Panc1 (cell line): ENCODE measurements around the gene RAP1GDS1.

Source experiments
- POLR2AphosphoS5 ChIP-seq: IDR thresholded peaks from 2 replicates; pipeline ENCODE4 v1.6.1; 2012; ENCODE audit warnings: mild to moderate bottlenecking, low read depth, low read length, moderate library complexity
- TCF7L2 ChIP-seq: IDR thresholded peaks from 2 replicates; pipeline ENCODE4 v1.6.1; 2011; ENCODE audit warnings: mild to moderate bottlenecking, low read depth, low read length, inconsistent platforms
- TF ChIP-seq, protein P1 (sequence below): fragments of 450-650 bp; IDR thresholded peaks from 2 replicates; pipeline ENCODE4 v1.5.1; 2017; ENCODE audit warnings: mild to moderate bottlenecking

DNA sequence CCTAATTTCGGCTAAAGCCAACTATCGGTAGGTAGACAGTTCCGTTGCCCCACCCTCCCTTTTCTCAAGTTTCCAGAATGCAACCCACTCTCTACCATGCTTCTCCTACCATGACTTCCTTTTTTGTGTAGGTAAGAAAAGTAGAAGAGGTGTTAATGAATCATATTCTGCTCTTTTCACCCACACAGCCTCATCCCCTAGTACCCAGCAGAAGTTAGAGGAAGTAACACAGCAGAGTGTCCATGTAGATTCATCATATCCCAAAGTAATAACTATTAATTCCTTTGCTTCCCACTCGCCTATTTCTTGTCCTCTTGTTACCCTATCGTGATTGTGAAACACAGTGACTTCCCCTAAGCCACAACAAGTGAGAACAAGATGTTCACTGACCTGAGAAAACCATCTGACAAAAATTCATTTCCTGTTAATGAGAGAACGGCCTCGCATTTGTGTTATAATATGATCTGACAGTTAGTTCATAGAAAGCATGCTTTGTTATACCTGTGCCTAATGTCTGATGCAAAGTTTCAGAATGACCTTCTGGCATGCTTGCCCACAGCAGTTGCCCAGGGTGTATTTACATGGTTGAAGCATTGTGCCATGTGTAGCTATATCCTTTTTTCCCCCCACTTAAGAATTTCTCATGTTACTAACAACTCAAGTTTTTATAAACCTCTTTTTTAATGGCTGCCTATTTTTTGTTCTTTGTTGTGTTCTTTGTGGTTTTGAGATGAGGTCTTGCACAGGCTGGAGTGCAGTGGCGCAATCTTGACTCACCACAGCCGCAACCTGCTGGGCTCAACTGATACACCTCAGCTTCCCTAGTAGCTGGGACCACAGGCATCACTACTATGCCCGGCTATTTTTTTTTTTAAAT lies 185.6 kb downstream of the RAP1GDS1 start:
- TF ChIP-seq POLR2AphosphoS5 = no peak
- TF ChIP-seq, protein P1, sequence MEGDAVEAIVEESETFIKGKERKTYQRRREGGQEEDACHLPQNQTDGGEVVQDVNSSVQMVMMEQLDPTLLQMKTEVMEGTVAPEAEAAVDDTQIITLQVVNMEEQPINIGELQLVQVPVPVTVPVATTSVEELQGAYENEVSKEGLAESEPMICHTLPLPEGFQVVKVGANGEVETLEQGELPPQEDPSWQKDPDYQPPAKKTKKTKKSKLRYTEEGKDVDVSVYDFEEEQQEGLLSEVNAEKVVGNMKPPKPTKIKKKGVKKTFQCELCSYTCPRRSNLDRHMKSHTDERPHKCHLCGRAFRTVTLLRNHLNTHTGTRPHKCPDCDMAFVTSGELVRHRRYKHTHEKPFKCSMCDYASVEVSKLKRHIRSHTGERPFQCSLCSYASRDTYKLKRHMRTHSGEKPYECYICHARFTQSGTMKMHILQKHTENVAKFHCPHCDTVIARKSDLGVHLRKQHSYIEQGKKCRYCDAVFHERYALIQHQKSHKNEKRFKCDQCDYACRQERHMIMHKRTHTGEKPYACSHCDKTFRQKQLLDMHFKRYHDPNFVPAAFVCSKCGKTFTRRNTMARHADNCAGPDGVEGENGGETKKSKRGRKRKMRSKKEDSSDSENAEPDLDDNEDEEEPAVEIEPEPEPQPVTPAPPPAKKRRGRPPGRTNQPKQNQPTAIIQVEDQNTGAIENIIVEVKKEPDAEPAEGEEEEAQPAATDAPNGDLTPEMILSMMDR = no peak
- TF ChIP-seq TCF7L2 = no peak
